Epithelial cell of umbilical artery (primary cell): ENCODE results near the gene CDPF1. TPM values are rescaled to one million over a fixed set of nuclear protein-coding genes. Genes with fewer than 3 reads are reported as not detected.

Experiments used
- total RNA-seq: library from RNA; depleted of rRNA; stranded (reverse); fragments of >200 nt; gene quantifications from 2 replicates; pipeline ENCODE4 v1.2.3, GENCODE V29; 2014

Gene CDPF1
- 10.1 and 11.9 TPM in 2 replicates for total RNA-seq

DNA sequence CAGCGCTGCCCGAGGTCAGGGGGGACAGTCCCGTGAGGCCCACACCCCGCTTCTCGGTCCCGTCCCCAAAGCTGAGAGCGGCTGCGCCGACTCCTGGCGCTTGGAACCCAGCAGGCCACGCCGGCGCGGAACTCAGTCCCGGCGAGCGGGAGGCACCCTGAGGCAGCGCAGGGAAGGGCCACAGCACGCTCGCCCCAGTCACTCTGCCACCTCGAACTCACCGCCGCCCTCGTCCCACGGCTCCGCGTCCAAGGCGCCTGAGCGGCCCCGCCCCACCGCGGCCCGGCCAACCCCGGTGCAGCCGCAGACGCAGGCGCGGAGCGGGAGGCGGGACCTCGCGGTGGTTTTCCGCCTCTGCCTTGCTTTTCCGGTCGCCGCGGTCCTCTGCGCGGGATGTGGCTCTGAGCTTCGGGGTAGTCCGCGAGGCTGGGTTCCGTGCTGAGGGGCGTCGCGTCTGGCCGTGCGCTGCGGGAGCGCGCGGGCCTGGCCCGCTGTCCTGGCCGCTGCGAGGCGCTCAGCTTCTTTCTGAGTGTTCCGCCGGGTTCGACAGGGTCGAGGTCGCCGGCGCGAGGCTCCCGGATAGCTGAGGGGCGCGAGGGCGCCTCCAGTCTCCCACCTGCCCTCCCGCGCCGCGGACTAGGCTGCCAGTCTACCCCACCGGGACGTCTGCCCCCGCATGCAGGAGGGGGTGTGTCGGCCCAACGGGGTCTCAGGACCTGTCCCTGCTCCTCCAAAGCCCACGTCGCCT lies at the start of gene CDPF1:
Gene CDPF1 (minus strand): TSS at position 259 of the 748 bp plus-strand sequence. CDS start 2,009 bp downstream, outside the sequence.

DNA sequence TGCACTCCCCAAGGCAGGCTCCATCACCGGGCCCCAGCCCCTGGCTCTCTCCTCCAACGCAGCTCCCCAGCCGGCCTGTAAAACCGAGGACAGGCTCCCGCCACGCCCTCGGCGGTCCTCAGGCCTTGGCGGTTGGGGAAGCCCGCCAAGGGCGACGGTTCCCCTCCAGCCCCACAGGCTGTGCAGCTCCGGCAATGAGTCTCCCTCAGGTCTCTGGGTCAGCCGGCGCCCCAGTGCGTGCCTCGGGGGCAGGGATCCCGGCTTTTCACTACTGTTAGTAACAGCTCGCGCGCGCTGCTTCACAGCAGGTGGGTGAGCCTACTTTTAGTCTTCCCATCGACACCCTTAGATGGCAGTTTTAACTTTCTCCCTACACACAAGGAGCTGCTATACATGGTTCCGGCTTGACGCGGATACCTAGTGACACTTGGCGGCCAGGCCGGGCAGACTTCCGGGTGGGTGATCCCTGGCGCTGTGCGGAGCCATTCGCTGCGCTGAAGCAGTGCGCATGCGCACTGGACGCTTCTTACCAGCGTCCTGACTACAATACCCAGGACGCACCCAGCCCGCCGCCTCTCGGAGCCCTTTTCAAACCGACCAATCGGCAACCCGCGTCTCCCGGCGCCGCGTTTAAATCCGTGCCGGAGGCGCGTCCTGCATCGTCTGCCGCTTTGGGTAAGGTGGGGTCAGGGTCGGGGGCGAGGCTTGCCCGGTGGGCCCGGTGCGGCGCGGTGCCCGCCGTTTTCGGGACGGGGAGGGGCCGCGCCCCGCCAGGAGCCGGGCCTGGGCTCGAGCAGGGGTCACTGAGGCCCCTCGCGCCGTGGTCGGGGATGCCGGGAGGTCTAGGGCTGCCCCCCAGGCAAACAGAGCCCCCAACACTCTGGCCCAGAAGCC lies 46.4 kb upstream of the CDPF1 start, which contains the start of gene GTSE1:
Gene GTSE1 (plus strand): TSS at position 614 of the 894 bp plus-strand sequence. CDS start 531 bp downstream, outside the sequence.

DNA sequence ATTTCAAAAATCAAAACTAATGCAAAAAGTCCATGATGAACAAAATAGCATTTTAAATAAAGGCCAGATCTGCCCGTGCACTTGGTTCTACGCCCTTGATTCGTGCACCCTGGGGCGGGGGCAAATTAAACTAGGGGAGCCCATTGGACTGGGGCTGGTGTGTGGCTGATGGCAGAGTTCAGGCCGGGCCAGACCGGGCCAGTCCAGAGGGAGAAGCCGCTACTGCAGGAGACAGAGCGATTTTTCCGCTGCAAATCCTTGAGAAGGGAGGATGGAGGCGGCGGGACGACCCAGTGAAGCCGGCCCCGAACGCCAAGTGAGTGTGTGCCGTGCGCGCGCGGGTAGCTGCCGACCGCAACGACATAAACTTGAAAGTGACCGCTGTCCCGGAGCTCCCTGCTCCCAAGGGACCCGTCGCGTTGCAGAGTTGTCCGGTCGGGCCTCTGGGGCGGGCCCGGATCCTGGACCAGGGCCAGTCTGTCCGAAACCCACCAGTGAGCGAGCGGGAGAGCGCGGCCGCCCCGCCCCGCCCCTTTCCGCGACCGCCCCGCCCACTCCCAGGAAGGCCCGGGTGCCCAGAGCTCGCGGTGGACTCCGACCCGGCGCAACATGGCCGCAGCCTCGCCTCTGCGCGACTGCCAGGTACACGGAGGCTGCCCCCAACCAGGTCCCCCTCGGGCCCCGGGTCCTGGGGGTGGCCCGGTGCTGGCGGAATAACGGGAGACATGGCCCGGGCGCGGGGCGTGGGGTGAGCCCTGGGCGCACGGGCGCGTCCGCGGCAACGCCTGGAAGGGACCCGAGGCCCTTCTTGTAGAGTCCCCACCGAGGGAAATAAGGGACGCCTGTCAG lies 17.6 kb upstream of the CDPF1 start, which contains the start of gene TTC38:
Gene TTC38 (plus strand): TSS at position 578 of the 849 bp plus-strand sequence. CDS start 32 bp downstream, at position 610.

DNA sequence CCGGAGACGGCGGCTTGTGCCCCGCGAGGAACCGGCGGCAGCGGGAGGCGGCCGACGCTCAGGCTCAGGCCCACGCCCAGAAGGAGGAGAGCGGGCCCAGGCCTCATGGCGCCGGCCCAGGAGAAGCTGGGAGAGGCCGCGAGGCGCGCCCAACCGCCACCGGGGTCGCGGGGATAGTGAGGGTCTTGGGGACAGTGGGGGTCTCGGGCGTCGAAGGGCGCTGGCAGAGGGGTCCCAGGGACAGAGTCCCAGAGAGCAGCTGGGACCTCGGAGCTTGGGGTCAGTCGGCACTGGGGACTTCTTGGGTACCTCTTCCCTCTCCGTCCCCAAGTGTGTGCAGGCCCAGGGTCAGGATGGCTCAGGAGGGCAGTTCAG lies 13.1 kb upstream of the CDPF1 start, which contains the start of gene PKDREJ:
Gene PKDREJ (minus strand): TSS at position 128 of the 375 bp plus-strand sequence. CDS start 21 bp downstream, at position 107.

Other genes starting within 250 kb of the CDPF1 start
- gene PPARA, start 99.8 kb downstream of the CDPF1 start, total RNA-seq, result 8.8 and 16.0 TPM in 2 replicates
- not detected in 2 replicates for gene PKDREJ, start 13.1 kb upstream of the CDPF1 start, total RNA-seq
- gene TTC38, start 17.7 kb upstream of the CDPF1 start, total RNA-seq, result 24.0 and 35.4 TPM in 2 replicates
- 7.5 and 10.6 TPM in 2 replicates for gene GTSE1, start 46.6 kb upstream of the CDPF1 start, total RNA-seq
- gene TRMU, start 85.4 kb upstream of the CDPF1 start, total RNA-seq, result 28.3 and 31.9 TPM in 2 replicates